ENCODE data around the gene POFUT2. TPM values are rescaled to one million over a fixed set of nuclear protein-coding genes. Genes with fewer than 3 reads are reported as not detected.
A peak's percentile ranks its signal among the peaks of the same experiment; 100 is the strongest.

POFUT2 gene
- polyA plus RNA-seq, 1 donor: 36.2 TPM

DNA sequence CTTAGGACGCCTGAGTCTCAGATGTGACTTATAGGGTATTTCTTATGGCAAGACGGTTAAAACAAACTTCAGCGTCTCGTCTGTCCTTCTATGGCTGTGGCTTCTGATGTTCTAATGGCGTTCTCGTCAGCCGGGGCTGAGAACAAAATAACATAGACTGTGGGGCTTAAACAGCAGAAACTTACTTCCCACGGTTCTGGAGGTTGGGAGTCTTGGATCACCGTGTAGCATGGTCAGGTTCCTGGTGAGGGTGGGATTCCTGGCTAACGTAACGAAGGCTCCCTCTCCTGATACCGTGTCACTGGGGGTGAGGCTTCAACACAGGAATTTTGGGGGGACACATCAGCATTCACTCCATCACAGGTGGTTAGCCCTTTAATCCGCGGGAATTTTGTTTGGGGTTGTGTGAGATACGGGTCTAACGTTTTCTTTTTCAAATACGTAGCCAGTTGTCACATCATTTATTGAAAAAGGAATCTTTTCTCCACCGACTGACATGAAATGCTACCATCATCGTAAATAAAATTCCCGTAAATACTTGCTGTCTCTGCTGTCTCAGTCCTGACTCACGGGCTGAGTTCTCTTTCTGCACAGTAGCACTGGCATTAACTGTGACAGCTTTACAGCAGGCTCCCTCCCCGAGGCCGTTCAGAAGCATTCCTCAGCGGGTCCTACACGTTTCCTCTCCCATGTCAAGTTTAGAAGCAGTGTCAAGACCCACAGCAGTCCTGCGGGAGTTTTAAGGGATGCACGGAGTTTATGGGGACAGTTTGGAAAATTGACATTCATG lies 8.1 kb upstream of the POFUT2 start:
- Histone ChIP-seq H3K9me3 (ENCODE audit: control insufficient read depth, low read depth, low read length) (peaks cover 11% of the 10 kb centered on the region), H3K36me3 (ENCODE audit: control insufficient read depth, insufficient read depth, low read length) (no peaks in the 10 kb centered on the region), H3K27ac (ENCODE audit: low read length) (peak overlapping the region; percentile 84), H3K27me3 (ENCODE audit: control insufficient read depth, insufficient read depth, low read length) (no peaks in the 10 kb centered on the region), H3K4me1 (ENCODE audit: control insufficient read depth, insufficient read depth, low read length) (peaks cover 44% of the 10 kb centered on the region), H3K4me3 (ENCODE audit: low read length) (no peak overlapping the region)
- no peak for DNase-seq
- WGBS (ENCODE audit: insufficient coverage, low lambda C conversion rate): 80% methylated on average over 1 of the region's 27 CpGs

DNA sequence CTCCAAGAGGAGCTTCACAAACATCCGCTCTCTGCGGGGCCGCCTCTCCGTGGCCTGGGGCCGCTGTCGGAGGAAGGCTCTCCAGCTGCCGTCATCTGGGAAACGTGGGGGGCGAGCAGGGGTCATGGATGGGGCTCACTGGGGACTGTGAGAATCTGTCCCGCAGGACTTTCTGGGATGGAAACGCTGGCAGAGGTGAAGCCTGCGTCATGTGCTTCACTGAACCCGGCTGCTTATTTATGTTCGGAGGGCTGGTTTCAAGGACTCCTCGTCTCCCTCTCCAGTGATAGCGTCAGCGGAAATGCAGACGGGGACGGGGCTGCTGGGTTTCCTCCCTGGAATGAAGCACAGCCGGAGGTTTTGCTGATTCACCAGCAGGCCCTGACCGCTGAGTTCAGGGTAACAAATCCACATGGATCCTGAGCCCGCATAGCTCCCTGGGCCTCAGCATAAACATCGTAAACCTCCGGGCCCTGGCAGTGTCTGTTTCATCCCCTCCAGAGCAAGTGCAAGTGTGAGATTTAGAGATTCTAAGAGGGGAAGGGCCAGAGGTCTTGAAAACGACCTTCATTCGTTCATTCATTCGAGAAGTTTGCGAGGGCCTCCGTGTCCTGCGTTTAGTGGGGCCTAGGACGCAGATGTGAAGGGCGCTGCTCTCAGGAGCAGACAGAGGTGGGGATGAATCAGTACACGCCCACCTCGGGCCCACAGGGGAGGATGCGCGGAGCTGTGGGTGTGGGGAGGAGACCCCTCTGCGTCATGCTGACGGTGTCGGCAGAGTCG lies 7.0 kb upstream of the POFUT2 start:
- H3K4me1 ChIP-seq (ENCODE audit: control insufficient read depth, insufficient read depth, low read length): peaks cover 44% of the 10 kb centered on the region
- DNase-seq: peak; percentile 78 to 89

GRCh38 chr21:45293726-45294401 lies 6.2 kb upstream of the POFUT2 start:
- no peaks in the 10 kb centered on the region for H3K36me3 ChIP-seq (ENCODE audit: control insufficient read depth, insufficient read depth, low read length)
- no peak for DNase-seq
- H3K27ac ChIP-seq (ENCODE audit: low read length): peak overlapping the region; percentile 84
- peaks cover 9% of the 10 kb centered on the region for H3K9me3 ChIP-seq (ENCODE audit: control insufficient read depth, low read depth, low read length)
- peak overlapping the region; percentile 1 for H3K4me3 ChIP-seq (ENCODE audit: low read length)
- no CpG with 5 or more reads among the region's 23 CpGs for WGBS (ENCODE audit: insufficient coverage, low lambda C conversion rate)
- H3K27me3 ChIP-seq (ENCODE audit: control insufficient read depth, insufficient read depth, low read length): no peaks in the 10 kb centered on the region
- H3K4me1 ChIP-seq (ENCODE audit: control insufficient read depth, insufficient read depth, low read length): peaks cover 44% of the 10 kb centered on the region

More for the DNA sequence above, 7.0 kb upstream of the POFUT2 start:
- H3K4me3 ChIP-seq (ENCODE audit: low read length): peak overlapping the region; percentile 1
- no peaks in the 10 kb centered on the region for H3K36me3 ChIP-seq (ENCODE audit: control insufficient read depth, insufficient read depth, low read length)
- no CpG with 5 or more reads among the region's 40 CpGs for whole genome bisulfite sequencing (ENCODE audit: insufficient coverage, low lambda C conversion rate)
- peak overlapping the region; percentile 84 for H3K27ac ChIP-seq (ENCODE audit: low read length)
- peaks cover 9% of the 10 kb centered on the region for H3K9me3 ChIP-seq (ENCODE audit: control insufficient read depth, low read depth, low read length)
- H3K27me3 ChIP-seq (ENCODE audit: control insufficient read depth, insufficient read depth, low read length): no peaks in the 10 kb centered on the region

- H3K4me3 ChIP-seq (ENCODE audit: low read length): no peak overlapping the region
- H3K36me3 ChIP-seq (ENCODE audit: control insufficient read depth, insufficient read depth, low read length): no peaks in the 10 kb centered on the region
- peak in 1 of 2 donors; percentile 31 for DNase-seq
- H3K27me3 ChIP-seq (ENCODE audit: control insufficient read depth, insufficient read depth, low read length): no peaks in the 10 kb centered on the region
- H3K4me1 ChIP-seq (ENCODE audit: control insufficient read depth, insufficient read depth, low read length): peaks cover 44% of the 10 kb centered on the region
- peaks cover 9% of the 10 kb centered on the region for H3K9me3 ChIP-seq (ENCODE audit: control insufficient read depth, low read depth, low read length)
- peak overlapping the region; percentile 84 for H3K27ac ChIP-seq (ENCODE audit: low read length)
- WGBS (ENCODE audit: insufficient coverage, low lambda C conversion rate): no CpG with 5 or more reads among the region's 19 CpGs
Observed at GRCh38 chr21:45293220-45293725, 5.6 kb upstream of the POFUT2 start.

GRCh38 chr21:45292399-45293219 lies 4.9 kb upstream of the POFUT2 start:
- peak; percentile 91 to 93 for DNase-seq
- no CpG with 5 or more reads among the region's 24 CpGs for WGBS (ENCODE audit: insufficient coverage, low lambda C conversion rate)
- no peaks in the 10 kb centered on the region for H3K36me3 ChIP-seq (ENCODE audit: control insufficient read depth, insufficient read depth, low read length)
- H3K4me1 ChIP-seq (ENCODE audit: control insufficient read depth, insufficient read depth, low read length): peaks cover 44% of the 10 kb centered on the region
- no peaks in the 10 kb centered on the region for H3K27me3 ChIP-seq (ENCODE audit: control insufficient read depth, insufficient read depth, low read length)
- H3K4me3 ChIP-seq (ENCODE audit: low read length): no peak overlapping the region
- H3K9me3 ChIP-seq (ENCODE audit: control insufficient read depth, low read depth, low read length): peaks cover 9% of the 10 kb centered on the region
- H3K27ac ChIP-seq (ENCODE audit: low read length): peak overlapping the region; percentile 84

DNA sequence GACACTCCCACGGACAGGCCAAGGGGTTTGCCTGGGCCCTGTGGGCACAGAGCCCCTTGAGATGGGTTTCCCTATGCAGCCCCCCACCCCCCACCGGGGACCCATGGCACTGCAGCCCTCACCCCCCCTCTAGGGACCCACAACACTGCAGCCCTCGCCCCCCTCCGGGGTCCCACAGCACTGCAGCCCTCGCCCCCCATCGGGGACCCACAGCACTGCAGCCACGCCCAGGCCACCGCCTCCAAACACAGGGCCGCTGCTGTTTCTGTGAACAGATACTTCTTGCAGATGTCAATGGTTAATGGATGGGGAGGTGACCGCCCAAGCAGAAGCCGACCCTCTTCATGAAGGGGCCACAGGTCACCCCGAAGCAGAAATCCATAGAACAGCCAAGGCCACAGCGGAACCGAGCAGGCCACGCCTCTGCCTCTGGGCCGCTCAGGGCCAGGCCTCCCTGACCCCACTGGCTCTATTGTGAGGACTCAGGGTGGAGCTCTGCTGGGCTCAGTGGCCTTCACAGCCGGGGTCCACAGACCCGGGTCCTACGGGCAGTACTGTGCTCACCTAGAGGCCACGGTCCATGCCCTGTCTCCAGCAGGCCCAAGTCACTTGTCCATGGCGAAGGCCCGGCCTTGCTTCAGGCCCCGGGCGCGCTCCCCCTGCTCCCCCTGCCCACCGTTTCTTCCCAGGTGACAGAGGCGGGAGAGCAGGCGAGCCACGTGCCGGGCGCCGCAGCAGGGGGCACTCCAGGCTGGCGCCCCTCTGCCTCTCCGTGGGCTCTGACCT lies 4.1 kb upstream of the POFUT2 start:
- no peak for DNase-seq
- no peaks in the 10 kb centered on the region for H3K27me3 ChIP-seq (ENCODE audit: control insufficient read depth, insufficient read depth, low read length)
- H3K4me1 ChIP-seq (ENCODE audit: control insufficient read depth, insufficient read depth, low read length): peaks cover 44% of the 10 kb centered on the region
- no CpG with 5 or more reads among the region's 34 CpGs for WGBS (ENCODE audit: insufficient coverage, low lambda C conversion rate)
- no peaks in the 10 kb centered on the region for H3K36me3 ChIP-seq (ENCODE audit: control insufficient read depth, insufficient read depth, low read length)
- peaks cover 9% of the 10 kb centered on the region for H3K9me3 ChIP-seq (ENCODE audit: control insufficient read depth, low read depth, low read length)
- H3K27ac ChIP-seq (ENCODE audit: low read length): peak overlapping the region; percentile 22
- no peak overlapping the region for H3K4me3 ChIP-seq (ENCODE audit: low read length)

GRCh38 chr21:45290948-45291612 lies 3.4 kb upstream of the POFUT2 start:
- no peaks in the 10 kb centered on the region for H3K36me3 ChIP-seq (ENCODE audit: control insufficient read depth, insufficient read depth, low read length)
- WGBS (ENCODE audit: insufficient coverage, low lambda C conversion rate): no CpG with 5 or more reads among the region's 14 CpGs
- H3K9me3 ChIP-seq (ENCODE audit: control insufficient read depth, low read depth, low read length): peaks cover 9% of the 10 kb centered on the region
- no peak for DNase-seq
- no peak overlapping the region for H3K27ac ChIP-seq (ENCODE audit: low read length)
- no peak overlapping the region for H3K4me3 ChIP-seq (ENCODE audit: low read length)
- H3K27me3 ChIP-seq (ENCODE audit: control insufficient read depth, insufficient read depth, low read length): no peaks in the 10 kb centered on the region
- peaks cover 48% of the 10 kb centered on the region for H3K4me1 ChIP-seq (ENCODE audit: control insufficient read depth, insufficient read depth, low read length)

GRCh38 chr21:45289655-45290515 lies 2.2 kb upstream of the POFUT2 start:
- Histone ChIP-seq H3K27ac (ENCODE audit: low read length) (no peak overlapping the region), H3K27me3 (ENCODE audit: control insufficient read depth, insufficient read depth, low read length) (no peaks in the 10 kb centered on the region), H3K4me3 (ENCODE audit: low read length) (no peak overlapping the region), H3K36me3 (ENCODE audit: control insufficient read depth, insufficient read depth, low read length) (peaks cover 11% of the 10 kb centered on the region), H3K4me1 (ENCODE audit: control insufficient read depth, insufficient read depth, low read length) (peaks cover 38% of the 10 kb centered on the region), H3K9me3 (ENCODE audit: control insufficient read depth, low read depth, low read length) (peaks cover 7% of the 10 kb centered on the region)
- DNase-seq: no peak
- WGBS (ENCODE audit: insufficient coverage, low lambda C conversion rate): 95% methylated on average over 4 of the region's 19 CpGs
